IMR-90 (cell line): Measurements from ENCODE around the gene UGT8. TPM values are rescaled to one million over a fixed set of nuclear protein-coding genes. Genes with fewer than 3 reads are reported as not detected.

Source experiments
- ATAC-seq: fragments of 200-7000 bp; cut with Tn5 transposase; 2 replicates; pipeline ENCODE4 v1.9.1; 2020; ENCODE audit warnings: low read depth, mild to moderate bottlenecking, moderate library complexity
- BruUV-seq: library from RNA; stranded (reverse); fragments of 400-500 nt; replicated peaks from 2 replicates; lab custom pipeline; 2021; lab: Mats Ljungman, UMichigan
- CTCF ChIA-PET: fragments of 300-600 bp; formaldehyde crosslinking; extraction: SDS; loops from one replicate; lab custom pipeline; 2021; ENCODE audit warnings: antibody characterized with exemption; lab: Yijun Ruan, JAX
- POLR2A ChIA-PET: fragments of 300-600 bp; sonication (Branson Sonifier 250); formaldehyde crosslinking; loops from one replicate; lab custom pipeline; 2022; ENCODE audit warnings: antibody characterized with exemption; ENCODE audit not compliant: unreplicated experiment; lab: Charles Lee
- DNase-seq: peaks from one replicate; pipeline ENCODE4 v3.0.0; 2013
- H2AFZ ChIP-seq: replicated peaks from 2 replicates; pipeline ENCODE3; 2013; ENCODE audit warnings: low read length, mild to moderate bottlenecking; ENCODE audit not compliant: poor library complexity
- H2AK5ac ChIP-seq: 2 replicates; pipeline ENCODE4 v1.6.1; 2013; ENCODE audit warnings: low read depth, low read length, inconsistent platforms
- H2AK9ac ChIP-seq: replicated peaks from 2 replicates; pipeline ENCODE3; 2013; ENCODE audit warnings: mild to moderate bottlenecking, low read depth, low read length, moderate library complexity; ENCODE audit not compliant: poor library complexity
- H2BK120ac ChIP-seq: 2 replicates; pipeline ENCODE4 v1.6.1; 2013; ENCODE audit warnings: low read depth, low read length, inconsistent platforms
- H2BK15ac ChIP-seq: 3 replicates; pipeline ENCODE4 v1.6.1; 2013; ENCODE audit warnings: low read depth, low read length, inconsistent platforms
- H2BK20ac ChIP-seq: 2 replicates; pipeline ENCODE4 v1.6.1; 2013; ENCODE audit warnings: low read depth, mild to moderate bottlenecking, inconsistent platforms, low read length, moderate library complexity
- H2BK5ac ChIP-seq: 2 replicates; pipeline ENCODE4 v1.6.1; 2013; ENCODE audit warnings: mild to moderate bottlenecking, low read depth, low read length, inconsistent platforms; ENCODE audit not compliant: poor library complexity, severe bottlenecking
- H3K14ac ChIP-seq: replicated peaks from 2 replicates; pipeline ENCODE4 v1.6.1; 2013; ENCODE audit warnings: low read depth, low read length, inconsistent platforms
- H3K18ac ChIP-seq: 2 replicates; pipeline ENCODE4 v1.6.1; 2013; ENCODE audit warnings: low read depth, low read length, control low read depth
- H3K23ac ChIP-seq: 2 replicates; pipeline ENCODE4 v1.6.1; 2013; ENCODE audit warnings: low read depth, low read length, inconsistent platforms
- H3K27ac ChIP-seq: 2 replicates; pipeline ENCODE4 v1.5.1; 2013; ENCODE audit warnings: mild to moderate bottlenecking, control low read depth, low read length; ENCODE audit not compliant: insufficient read depth
- H3K27me3 ChIP-seq: 2 replicates; pipeline ENCODE4 v1.6.1; 2013; ENCODE audit warnings: low read length; ENCODE audit not compliant: control insufficient read depth, insufficient read depth
- H3K36me3 ChIP-seq: 2 replicates; pipeline ENCODE4 v1.6.1; 2013; ENCODE audit warnings: low read length, mixed read lengths; ENCODE audit not compliant: control insufficient read depth, insufficient read depth
- H3K4ac ChIP-seq: 2 replicates; pipeline ENCODE4 v1.6.1; 2013; ENCODE audit warnings: low read depth, low read length, inconsistent platforms
- H3K4me1 ChIP-seq: 2 replicates; pipeline ENCODE4 v1.6.1; 2013; ENCODE audit warnings: low read length, mixed read lengths; ENCODE audit not compliant: control insufficient read depth, insufficient read depth
- H3K4me2 ChIP-seq: 2 replicates; pipeline ENCODE4 v1.6.1; 2013; ENCODE audit warnings: low read depth, mild to moderate bottlenecking, control low read depth, low read length, moderate library complexity
- H3K4me3 ChIP-seq: 2 replicates; pipeline ENCODE4 v1.5.1; 2013; ENCODE audit warnings: low read depth, mild to moderate bottlenecking, control low read depth, low read length, moderate library complexity; ENCODE audit not compliant: insufficient read depth
- H3K56ac ChIP-seq: 2 replicates; pipeline ENCODE4 v1.6.1; 2013; ENCODE audit warnings: low read length, inconsistent platforms; ENCODE audit not compliant: insufficient read depth; ENCODE audit errors: extremely low read depth
- H3K79me1 ChIP-seq, 2 experiments: 2 replicates each; pipeline ENCODE4 v1.6.1; 2013; ENCODE audit warnings: low read length in 2 of 2, inconsistent platforms in 1 of 2, low read depth in 1 of 2
- H3K9ac ChIP-seq: 2 replicates; pipeline ENCODE4 v1.6.1; 2013; ENCODE audit warnings: low read depth, low read length, control low read depth
- H3K9me1 ChIP-seq: 2 replicates; pipeline ENCODE4 v1.6.1; 2013; ENCODE audit warnings: low read length, inconsistent platforms; ENCODE audit not compliant: insufficient read depth
- H3K9me3 ChIP-seq: 2 replicates; pipeline ENCODE4 v1.6.1; 2013; ENCODE audit warnings: low read length; ENCODE audit not compliant: control insufficient read depth, insufficient read depth
- H4K20me1 ChIP-seq: 2 replicates; pipeline ENCODE4 v1.6.1; 2013; ENCODE audit warnings: low read length, inconsistent platforms; ENCODE audit not compliant: insufficient read depth
- H4K5ac ChIP-seq: 2 replicates; pipeline ENCODE4 v1.6.1; 2013; ENCODE audit warnings: mild to moderate bottlenecking, low read depth, low read length, control low read depth
- H4K8ac ChIP-seq, 2 experiments: 2 replicates each; pipeline ENCODE4 v1.6.1; 2013; ENCODE audit warnings: low read depth in 2 of 2, low read length in 2 of 2, control low read depth in 1 of 2, inconsistent platforms in 1 of 2
- H4K91ac ChIP-seq: 2 replicates; pipeline ENCODE4 v1.6.1; 2013; ENCODE audit warnings: low read depth, low read length, inconsistent platforms; ENCODE audit not compliant: insufficient read depth
- BHLHE40 ChIP-seq: fragments of 150-350 bp; IDR thresholded peaks from 2 replicates; pipeline ENCODE4 v1.6.1; 2016; ENCODE audit warnings: mild to moderate bottlenecking, low read depth, low read length
- CEBPB ChIP-seq: IDR thresholded peaks from 2 replicates; pipeline ENCODE4 v1.6.1; 2012; ENCODE audit warnings: low read depth, low read length, improper control_type of control experiment
- CHD1 ChIP-seq: IDR thresholded peaks from 2 replicates; pipeline ENCODE4 v1.6.1; 2012; ENCODE audit warnings: low read depth, low read length, improper control_type of control experiment
- CTCF ChIP-seq: conservative IDR thresholded peaks from 2 replicates; pipeline ENCODE4 v1.5.1; 2012; ENCODE audit warnings: mild to moderate bottlenecking, low read depth, low read length, improper control_type of control experiment
- ELK1 ChIP-seq: fragments of 150-350 bp; IDR thresholded peaks from 2 replicates; pipeline ENCODE4 v1.6.1; 2016; ENCODE audit warnings: low read depth, mild to moderate bottlenecking, low read length, moderate library complexity, borderline replicate concordance
- FOS ChIP-seq: fragments of 150-350 bp; IDR thresholded peaks from 2 replicates; pipeline ENCODE4 v1.6.1; 2016; ENCODE audit warnings: low read depth, low read length
- MAFK ChIP-seq: IDR thresholded peaks from 2 replicates; pipeline ENCODE4 v1.6.1; 2012; ENCODE audit warnings: low read depth, low read length, improper control_type of control experiment
- MAZ ChIP-seq: IDR thresholded peaks from 2 replicates; pipeline ENCODE4 v1.6.1; 2012; ENCODE audit warnings: low read depth, mild to moderate bottlenecking, low read length, improper control_type of control experiment, moderate library complexity, borderline replicate concordance
- MXI1 ChIP-seq: IDR thresholded peaks from 2 replicates; pipeline ENCODE4 v1.6.1; 2012; ENCODE audit warnings: low read depth, mild to moderate bottlenecking, low read length, moderate library complexity, borderline replicate concordance
- NFE2L2 ChIP-seq: fragments of 150-350 bp; IDR thresholded peaks from 2 replicates; pipeline ENCODE4 v1.6.1; 2016; ENCODE audit warnings: low read depth, mild to moderate bottlenecking, low read length
- POLR2A ChIP-seq: IDR thresholded peaks from 2 replicates; pipeline ENCODE4 v1.6.1; 2012; ENCODE audit warnings: mild to moderate bottlenecking, low read depth, low read length
- RAD21 ChIP-seq: IDR thresholded peaks from 2 replicates; pipeline ENCODE4 v1.6.1; 2012; ENCODE audit warnings: low read length, improper control_type of control experiment
- RCOR1 ChIP-seq: IDR thresholded peaks from 2 replicates; pipeline ENCODE4 v1.6.1; 2012; ENCODE audit warnings: mild to moderate bottlenecking, low read length, improper control_type of control experiment; ENCODE audit not compliant: insufficient replicate concordance
- RFX5 ChIP-seq: IDR thresholded peaks from 2 replicates; pipeline ENCODE4 v1.8.0; 2012; ENCODE audit warnings: low read depth, mild to moderate bottlenecking, low read length, moderate library complexity
- SMC3 ChIP-seq: fragments of 150-350 bp; IDR thresholded peaks from 2 replicates; pipeline ENCODE4 v1.6.1; 2016; ENCODE audit warnings: low read depth, mild to moderate bottlenecking, antibody characterized with exemption, low read length, moderate library complexity
- WGBS, 2 experiments: methylation state at CpG; one replicate each; pipeline versions ENCODE4 v1.1.5 to v1.1.7; 2013; ENCODE audit warnings: missing lambda C conversion rate in 2 of 2; ENCODE audit not compliant: insufficient read length in 1 of 2; ENCODE audit errors: extremely low coverage in 2 of 2; 5-methylcytosine and 5-hydroxymethylcytosine counted together
- dilution Hi-C: fragments of 300-500 bp; cut with HindIII; formaldehyde crosslinking; loops from one replicate; pipeline ENCODE4 v1.14.3; 2018; ENCODE audit warnings: low sequenced_read_pairs; ENCODE audit not compliant: unreplicated experiment
- in situ Hi-C: fragments of 300-500 bp; cut with MboI; formaldehyde crosslinking; loops from 3 replicates; pipeline ENCODE4 v1.14.3; 2019; ENCODE audit warnings: low sequenced_read_pairs, inconsistent platforms, mixed read lengths
- intact Hi-C: fragments of 100-400 bp; cut with micrococcal nuclease; formaldehyde crosslinking; loops from 2 replicates; pipeline ENCODE4 v1.10.0; 2022
- polyA plus RNA-seq, 3 experiments: library from polyadenylated mRNA; depleted of rRNA; stranded (reverse); fragments of >200 nt; gene quantifications; 2 replicates each; pipeline ENCODE4 v1.2.3, GENCODE V29; 2012; ENCODE audit warnings: low replicate concordance in 1 of 3
- total RNA-seq: library from RNA; depleted of rRNA; stranded (reverse); fragments of >200 nt; gene quantifications from 2 replicates; pipeline ENCODE4 v1.2.3, GENCODE V29; 2012
- TF ChIP-seq, protein P1 (sequence below): fragments of 150-350 bp; IDR thresholded peaks from 2 replicates; pipeline ENCODE4 v1.6.1; 2017; ENCODE audit warnings: mild to moderate bottlenecking, antibody characterized with exemption, low read length, low read depth

The UGT8 gene
- total and polyA plus RNA-seq, 2 of the 4 experiments (the other 2 are of a cell fraction): not detected

DNA sequence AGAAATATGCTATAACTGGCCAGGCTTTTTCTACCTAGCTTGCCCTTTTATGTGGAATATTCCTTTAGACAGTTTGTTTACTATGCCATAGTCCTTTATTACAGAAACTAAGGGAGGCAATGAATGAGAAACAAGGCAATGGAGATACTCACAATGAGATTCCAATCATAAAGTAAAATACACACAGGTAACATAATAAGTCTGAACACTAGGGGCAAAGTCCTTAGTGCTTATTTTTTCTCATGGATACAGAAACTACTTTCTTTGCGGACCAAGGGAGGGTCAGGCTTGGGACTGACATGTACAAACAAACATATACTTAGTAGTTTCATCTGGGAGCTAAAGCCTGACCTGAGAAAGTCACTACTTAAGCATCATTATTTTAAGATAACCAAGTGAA lies 16.0 kb upstream of the UGT8 start:
- Histone ChIP-seq H2AK9ac (no peak overlapping the region), H3K4ac (no peak overlapping the region), H3K79me1 (no peaks in the 10 kb centered on the region), H3K56ac (no peak overlapping the region), H3K14ac (no peak overlapping the region), H3K36me3 (no peaks in the 10 kb centered on the region), H3K23ac (no peak overlapping the region), H3K9me1 (no peaks in the 10 kb centered on the region), H4K8ac (no peak overlapping the region), H3K4me1 (no peaks in the 10 kb centered on the region), H4K91ac (no peak overlapping the region), H2BK20ac (no peak overlapping the region), H2AK5ac (no peak overlapping the region), H3K4me2 (no peak overlapping the region), H3K27me3 (no peaks in the 10 kb centered on the region), H3K18ac (no peak overlapping the region), H3K9me3 (no peaks in the 10 kb centered on the region), H4K5ac (no peak overlapping the region), H3K27ac (no peak overlapping the region), H2BK15ac (no peak overlapping the region), H2BK5ac (no peak overlapping the region), H3K9ac (no peak overlapping the region), H2BK120ac (no peak overlapping the region), H3K4me3 (no peak overlapping the region), H4K20me1 (no peaks in the 10 kb centered on the region), H2AFZ (no peak overlapping the region)
- in situ Hi-C loops (no loop called here), intact Hi-C loops (no loop called here), dilution Hi-C loops (no loop called here)
- no TSS peak for BruUV-seq
- no CpG with 5 or more reads among the region's 1 CpG for WGBS, 2 experiments
- DNase-seq (no peak), ATAC-seq (no peak)
- ChIA-PET POLR2A (no interaction called here), CTCF (no interaction called here)
- TF ChIP-seq ELK1: no peak
- TF ChIP-seq BHLHE40: no peak
- no peak for TF ChIP-seq FOS
- no peak for TF ChIP-seq MAZ
- TF ChIP-seq, protein P1, sequence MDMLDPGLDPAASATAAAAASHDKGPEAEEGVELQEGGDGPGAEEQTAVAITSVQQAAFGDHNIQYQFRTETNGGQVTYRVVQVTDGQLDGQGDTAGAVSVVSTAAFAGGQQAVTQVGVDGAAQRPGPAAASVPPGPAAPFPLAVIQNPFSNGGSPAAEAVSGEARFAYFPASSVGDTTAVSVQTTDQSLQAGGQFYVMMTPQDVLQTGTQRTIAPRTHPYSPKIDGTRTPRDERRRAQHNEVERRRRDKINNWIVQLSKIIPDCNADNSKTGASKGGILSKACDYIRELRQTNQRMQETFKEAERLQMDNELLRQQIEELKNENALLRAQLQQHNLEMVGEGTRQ: no peak
- TF ChIP-seq CHD1: no peak
- TF ChIP-seq CEBPB: no peak
- TF ChIP-seq RCOR1: no peak
- no peak for TF ChIP-seq MAFK
- no peak for TF ChIP-seq RAD21
- no peak for TF ChIP-seq POLR2A
- no peak for TF ChIP-seq RFX5
- no peak for TF ChIP-seq MXI1
- no peak for TF ChIP-seq SMC3
- TF ChIP-seq NFE2L2: no peak
- TF ChIP-seq CTCF: no peak
